Mesothelial cell of epicardium (in vitro differentiated cells): ENCODE results near the gene PNPLA2. TPM values are rescaled to one million over a fixed set of nuclear protein-coding genes. Genes with fewer than 3 reads are reported as not detected.

ENCODE experiments used
- DNase-seq, 2 experiments: peaks; one replicate each; pipeline ENCODE4 v3.0.0; 2021; ENCODE audit warnings: low spot score in 2 of 2; ENCODE audit not compliant: unreplicated experiment in 2 of 2
- H3K27ac Mint-ChIP-seq: 2 replicates; pipeline ENCODE4 v1.8.0; 2021; ENCODE audit warnings: mixed read lengths
- H3K27me3 Mint-ChIP-seq: 2 replicates; pipeline ENCODE4 v1.8.0; 2021; ENCODE audit warnings: low read depth, mixed read lengths
- H3K36me3 Mint-ChIP-seq: 2 replicates; pipeline ENCODE4 v1.8.0; 2021; ENCODE audit warnings: mixed read lengths
- H3K4me1 Mint-ChIP-seq: 2 replicates; pipeline ENCODE4 v1.8.0; 2021; ENCODE audit warnings: mixed read lengths
- H3K4me3 Mint-ChIP-seq: 2 replicates; pipeline ENCODE4 v1.8.0; 2021; ENCODE audit warnings: mild to moderate bottlenecking, moderate library complexity, mixed read lengths
- H3K9me3 Mint-ChIP-seq: 2 replicates; pipeline ENCODE4 v1.8.0; 2021; ENCODE audit warnings: mixed read lengths
- total RNA-seq: library from RNA; stranded (reverse); gene quantifications from 3 replicates; pipeline ENCODE4 v1.2.1, GENCODE V29; 2021
- TF ChIP-seq, protein P1 (sequence below): fragments of 200-600 bp; sonication (generic); IDR thresholded peaks from one replicate; pipeline ENCODE4 v1.5.0; 2021; ENCODE audit warnings: antibody characterized with exemption; ENCODE audit not compliant: unreplicated experiment

Gene PNPLA2
- total RNA-seq, 1 donor from 2014 or later: 50.9 TPM

DNA sequence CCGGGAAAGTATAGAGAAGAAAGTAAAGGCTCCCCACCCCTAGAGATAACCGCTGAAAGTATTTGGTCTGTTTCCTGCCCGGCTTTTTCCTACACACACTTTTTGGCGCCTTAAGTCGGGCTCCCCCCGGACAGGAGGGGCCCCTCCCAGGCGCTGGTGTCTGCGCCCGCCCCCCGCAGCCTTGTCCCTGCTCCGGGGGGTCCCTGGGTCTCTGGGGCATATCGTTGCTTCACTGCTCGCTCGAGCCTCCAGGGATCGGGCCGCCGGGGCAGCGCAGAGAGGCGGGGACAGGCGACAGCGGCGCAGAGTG lies 8.1 kb downstream of the PNPLA2 start:
- Mint-ChIP-seq H3K27ac (no peak overlapping the region), H3K4me3 (peak overlapping the region; percentile 58), H3K4me1 (peaks cover 29% of the 10 kb centered on the region), H3K36me3 (peaks cover 7% of the 10 kb centered on the region), H3K27me3 (peaks cover 45% of the 10 kb centered on the region), H3K9me3 (no peaks in the 10 kb centered on the region)
- no peak for DNase-seq
- TF ChIP-seq, protein P1, sequence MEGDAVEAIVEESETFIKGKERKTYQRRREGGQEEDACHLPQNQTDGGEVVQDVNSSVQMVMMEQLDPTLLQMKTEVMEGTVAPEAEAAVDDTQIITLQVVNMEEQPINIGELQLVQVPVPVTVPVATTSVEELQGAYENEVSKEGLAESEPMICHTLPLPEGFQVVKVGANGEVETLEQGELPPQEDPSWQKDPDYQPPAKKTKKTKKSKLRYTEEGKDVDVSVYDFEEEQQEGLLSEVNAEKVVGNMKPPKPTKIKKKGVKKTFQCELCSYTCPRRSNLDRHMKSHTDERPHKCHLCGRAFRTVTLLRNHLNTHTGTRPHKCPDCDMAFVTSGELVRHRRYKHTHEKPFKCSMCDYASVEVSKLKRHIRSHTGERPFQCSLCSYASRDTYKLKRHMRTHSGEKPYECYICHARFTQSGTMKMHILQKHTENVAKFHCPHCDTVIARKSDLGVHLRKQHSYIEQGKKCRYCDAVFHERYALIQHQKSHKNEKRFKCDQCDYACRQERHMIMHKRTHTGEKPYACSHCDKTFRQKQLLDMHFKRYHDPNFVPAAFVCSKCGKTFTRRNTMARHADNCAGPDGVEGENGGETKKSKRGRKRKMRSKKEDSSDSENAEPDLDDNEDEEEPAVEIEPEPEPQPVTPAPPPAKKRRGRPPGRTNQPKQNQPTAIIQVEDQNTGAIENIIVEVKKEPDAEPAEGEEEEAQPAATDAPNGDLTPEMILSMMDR: no peak

DNA sequence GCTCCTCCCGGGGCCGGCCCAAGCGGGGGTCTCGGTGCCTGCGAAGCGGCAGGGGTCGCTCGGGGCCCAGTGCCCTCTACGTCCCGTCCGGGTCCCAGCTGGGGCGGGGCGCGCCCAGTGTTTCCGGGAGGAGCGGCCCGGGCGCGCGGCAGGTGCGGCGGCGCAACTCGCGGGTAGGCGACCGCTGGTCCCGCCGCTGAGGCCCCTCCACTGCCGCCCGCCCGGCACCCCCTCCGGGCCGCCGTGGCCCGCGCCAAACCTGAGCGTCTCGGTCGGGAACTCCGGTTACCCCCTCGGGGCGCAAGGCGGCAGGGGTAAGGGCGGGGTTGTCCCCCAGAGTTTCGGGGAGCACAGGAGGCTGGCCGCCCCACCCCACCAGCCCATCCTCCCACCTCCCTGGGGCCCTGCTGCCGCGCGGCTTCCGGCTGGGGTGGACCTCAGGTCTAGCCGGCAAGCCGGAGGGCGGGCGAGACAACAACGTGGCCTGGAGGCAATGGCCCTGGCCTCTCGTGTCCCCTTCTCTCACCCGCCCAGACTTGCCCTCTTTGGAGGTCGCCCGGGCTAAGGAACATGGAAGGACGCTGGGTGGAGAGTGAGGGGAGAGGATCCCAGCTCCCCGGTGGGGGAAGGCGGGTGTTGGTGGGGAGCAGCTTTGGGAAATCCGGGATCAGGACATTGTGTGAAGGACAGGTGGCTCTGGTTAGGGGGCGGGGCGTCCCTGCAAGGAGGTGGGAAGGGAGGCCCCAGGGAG lies 8.6 kb downstream of the PNPLA2 start:
- Mint-ChIP-seq H3K27ac (no peak overlapping the region), H3K27me3 (peaks cover 50% of the 10 kb centered on the region), H3K9me3 (no peaks in the 10 kb centered on the region), H3K4me1 (peaks cover 33% of the 10 kb centered on the region), H3K4me3 (peak overlapping the region; percentile 68), H3K36me3 (peaks cover 7% of the 10 kb centered on the region)
- DNase-seq: no peak
- TF ChIP-seq, protein P1: no peak

DNA sequence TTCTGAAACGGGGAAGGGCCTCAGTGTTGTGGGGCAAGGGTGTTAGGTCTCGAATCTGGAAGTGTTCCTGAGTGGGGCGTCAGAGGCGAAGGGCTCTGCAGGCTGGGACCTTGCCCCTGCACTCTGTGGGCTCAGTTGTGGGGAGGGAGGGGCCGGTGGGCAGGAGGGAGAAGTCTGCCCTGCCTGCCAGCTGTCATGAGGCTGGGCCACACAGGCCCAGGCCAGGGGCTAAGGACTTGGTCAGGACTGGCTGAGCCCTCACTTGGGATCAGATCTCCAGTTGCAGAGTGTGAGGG lies 9.1 kb downstream of the PNPLA2 start, which contains the start of gene CRACR2B:
Gene CRACR2B, plus strand, starts transcription at position 23 of the 296 bp plus-strand sequence. CDS start 689 bp downstream, outside the sequence.
- no peak for DNase-seq
- TF ChIP-seq, protein P1: no peak
- Mint-ChIP-seq H3K36me3 (peaks cover 7% of the 10 kb centered on the region), H3K27me3 (peaks cover 51% of the 10 kb centered on the region), H3K27ac (no peak within 1 kb of the TSS), H3K9me3 (no peaks in the 10 kb centered on the region), H3K4me3 (peak within 1 kb of the TSS; percentile 68), H3K4me1 (peaks cover 34% of the 10 kb centered on the region)

DNA sequence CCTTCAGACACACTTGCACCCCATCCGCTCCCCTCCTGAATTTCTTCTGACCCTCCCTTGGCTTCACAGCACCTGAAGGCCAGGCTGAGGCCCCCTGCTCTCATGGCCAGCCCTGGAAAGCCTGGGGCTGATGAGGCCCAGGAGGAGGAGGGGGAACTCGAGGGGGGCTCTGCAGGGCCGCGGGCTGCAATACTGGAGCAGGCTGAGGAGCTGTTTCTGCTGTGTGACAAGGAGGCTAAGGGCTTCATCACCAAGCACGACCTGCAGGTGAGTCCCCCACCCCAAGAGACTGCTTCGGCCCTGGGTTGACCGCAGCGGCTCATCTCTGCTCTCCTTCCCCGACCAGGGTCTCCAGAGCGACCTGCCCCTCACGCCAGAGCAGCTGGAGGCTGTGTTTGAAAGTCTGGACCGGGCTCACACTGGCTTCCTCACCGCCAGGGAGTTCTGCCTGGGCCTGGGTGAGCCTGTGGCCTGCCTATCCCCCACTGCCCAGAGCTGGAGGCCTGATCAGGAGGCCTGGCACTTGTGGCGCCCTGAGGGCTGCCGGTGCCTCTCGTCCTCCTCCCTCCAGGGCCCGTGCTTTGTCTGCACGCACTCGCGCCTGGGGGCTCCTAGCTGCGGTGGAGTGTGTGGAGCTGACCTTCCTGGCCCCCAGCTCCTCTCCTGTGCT lies 9.9 kb downstream of the PNPLA2 start:
- H3K27me3 Mint-ChIP-seq: peaks cover 51% of the 10 kb centered on the region
- H3K4me3 Mint-ChIP-seq: peak overlapping the region; percentile 68
- TF ChIP-seq, protein P1: no peak
- H3K4me1 Mint-ChIP-seq: peaks cover 36% of the 10 kb centered on the region
- H3K36me3 Mint-ChIP-seq: peaks cover 5% of the 10 kb centered on the region
- H3K27ac Mint-ChIP-seq: no peak overlapping the region
- no peak for DNase-seq
- no peaks in the 10 kb centered on the region for H3K9me3 Mint-ChIP-seq

DNA sequence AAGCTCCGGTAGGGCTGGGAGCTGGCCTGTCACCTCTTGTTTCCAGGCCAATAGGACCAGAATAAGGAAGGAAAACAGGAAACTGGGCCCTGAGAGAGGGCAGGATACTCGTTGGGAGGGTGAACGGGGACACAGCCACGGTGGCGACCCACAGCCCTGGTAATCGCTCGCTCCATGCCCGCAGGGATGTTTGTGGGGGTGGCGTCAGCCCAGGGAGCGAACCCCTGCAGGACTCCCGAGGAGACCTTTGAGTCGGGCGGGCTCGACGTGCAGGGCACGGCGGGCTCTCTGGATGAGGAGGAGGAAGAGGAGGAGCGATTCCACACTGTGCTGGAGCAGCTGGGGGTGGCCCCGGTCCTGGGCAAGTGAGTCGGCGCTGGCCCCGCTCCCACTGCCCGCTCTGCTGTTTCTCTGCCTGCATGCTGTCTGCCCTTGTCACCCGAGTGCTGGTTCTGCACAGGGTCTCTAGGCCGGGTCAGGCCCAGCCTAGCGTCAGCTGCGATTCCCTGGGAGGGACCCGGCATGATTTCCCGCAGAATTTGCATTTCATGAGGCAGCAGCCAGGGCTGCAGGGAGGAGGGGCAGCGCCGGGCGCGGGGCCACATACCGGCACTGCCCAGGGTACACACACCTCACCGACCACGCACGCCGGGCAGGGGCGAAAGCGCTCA lies 10.6 kb downstream of the PNPLA2 start:
- Mint-ChIP-seq H3K4me3 (peak overlapping the region; percentile 50), H3K9me3 (no peaks in the 10 kb centered on the region), H3K4me1 (peaks cover 43% of the 10 kb centered on the region), H3K36me3 (peaks cover 5% of the 10 kb centered on the region), H3K27me3 (peaks cover 51% of the 10 kb centered on the region), H3K27ac (no peak overlapping the region)
- TF ChIP-seq, protein P1: no peak
- no peak for DNase-seq
